Measurements from ENCODE around the gene NEFH. TPM values are rescaled to one million over a fixed set of nuclear protein-coding genes. Genes with fewer than 3 reads are reported as not detected.

The NEFH gene
- total and polyA plus RNA-seq, 12 donors: 6.8 to 81.1 (median 20.6) TPM

- no peak for DNase-seq
- H3K9me3 ChIP-seq (replicated peaks in 1 of 3): no peaks in the 10 kb centered on the region
- no peaks in the 10 kb centered on the region for H3K27me3 ChIP-seq
- no peak for TF ChIP-seq POLR2A (IDR thresholded peaks at IDR 0.05)
- TF ChIP-seq, protein P1, sequence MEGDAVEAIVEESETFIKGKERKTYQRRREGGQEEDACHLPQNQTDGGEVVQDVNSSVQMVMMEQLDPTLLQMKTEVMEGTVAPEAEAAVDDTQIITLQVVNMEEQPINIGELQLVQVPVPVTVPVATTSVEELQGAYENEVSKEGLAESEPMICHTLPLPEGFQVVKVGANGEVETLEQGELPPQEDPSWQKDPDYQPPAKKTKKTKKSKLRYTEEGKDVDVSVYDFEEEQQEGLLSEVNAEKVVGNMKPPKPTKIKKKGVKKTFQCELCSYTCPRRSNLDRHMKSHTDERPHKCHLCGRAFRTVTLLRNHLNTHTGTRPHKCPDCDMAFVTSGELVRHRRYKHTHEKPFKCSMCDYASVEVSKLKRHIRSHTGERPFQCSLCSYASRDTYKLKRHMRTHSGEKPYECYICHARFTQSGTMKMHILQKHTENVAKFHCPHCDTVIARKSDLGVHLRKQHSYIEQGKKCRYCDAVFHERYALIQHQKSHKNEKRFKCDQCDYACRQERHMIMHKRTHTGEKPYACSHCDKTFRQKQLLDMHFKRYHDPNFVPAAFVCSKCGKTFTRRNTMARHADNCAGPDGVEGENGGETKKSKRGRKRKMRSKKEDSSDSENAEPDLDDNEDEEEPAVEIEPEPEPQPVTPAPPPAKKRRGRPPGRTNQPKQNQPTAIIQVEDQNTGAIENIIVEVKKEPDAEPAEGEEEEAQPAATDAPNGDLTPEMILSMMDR (IDR thresholded peaks at IDR 0.05): no peak
- intact Hi-C loops (cut with DNase I): no loop called here
- 89 to 92% (median 91%) methylated on average over 4 to 7 of the region's 7 CpGs for WGBS, 4 donors
- H3K4me1 ChIP-seq (replicated peaks in 1 of 2): no peaks in the 10 kb centered on the region
- H3K4me3 ChIP-seq: no peak overlapping the region
- H3K36me3 ChIP-seq (replicated peaks in 1 of 2): no peaks in the 10 kb centered on the region
- no peak overlapping the region for H3K27ac ChIP-seq
Measured at GRCh38 chr22:29463629-29464028, 16.4 kb upstream of the NEFH start.

- Histone ChIP-seq H3K4me1 (replicated peaks in 1 of 2) (no peaks in the 10 kb centered on the region), H3K36me3 (replicated peaks in 1 of 2) (no peaks in the 10 kb centered on the region), H3K4me3 (no peak overlapping the region), H3K27ac (no peak overlapping the region), H3K27me3 (no peaks in the 10 kb centered on the region), H3K9me3 (replicated peaks in 1 of 3) (no peaks in the 10 kb centered on the region)
- no peak for TF ChIP-seq POLR2A (IDR thresholded peaks at IDR 0.05)
- TF ChIP-seq, protein P1 (IDR thresholded peaks at IDR 0.05): no peak
- intact Hi-C loops (cut with DNase I): no loop called here
- DNase-seq: no peak
- WGBS, 4 donors: 86 to 88% (median 86%) methylated on average over 4 to 7 of the region's 7 CpGs
Measured at GRCh38 chr22:29464581-29464980, 15.4 kb upstream of the NEFH start.

GRCh38 chr22:29469755-29470154 is 10.3 kb upstream of the NEFH start:
- H3K4me1 ChIP-seq (replicated peaks in 1 of 2): no peaks in the 10 kb centered on the region
- no peak overlapping the region for H3K4me3 ChIP-seq
- 75 to 88% (median 80%) methylated on average over 6 to 9 of the region's 9 CpGs for WGBS, 4 donors
- H3K9me3 ChIP-seq (replicated peaks in 1 of 3): no peaks in the 10 kb centered on the region
- peaks cover 0 to 14% of the 10 kb centered on the region in 2 donors for H3K36me3 ChIP-seq (replicated peaks in 1 of 2)
- no peaks in the 10 kb centered on the region for H3K27me3 ChIP-seq
- TF ChIP-seq, protein P1 (IDR thresholded peaks at IDR 0.05): no peak
- no peak for TF ChIP-seq POLR2A (IDR thresholded peaks at IDR 0.05)
- no peak for DNase-seq
- no peak overlapping the region for H3K27ac ChIP-seq
- intact Hi-C loops (cut with DNase I): no loop called here

GRCh38 chr22:29470159-29470855 is 9.7 kb upstream of the NEFH start:
- Histone ChIP-seq H3K4me1 (replicated peaks in 1 of 2) (no peaks in the 10 kb centered on the region), H3K9me3 (replicated peaks in 1 of 3) (no peaks in the 10 kb centered on the region), H3K36me3 (replicated peaks in 1 of 2) (peaks cover 0 to 14% of the 10 kb centered on the region in 2 donors), H3K27ac (no peak overlapping the region), H3K27me3 (no peaks in the 10 kb centered on the region), H3K4me3 (peak overlapping the region in 1 of 4 donors; percentile 6)
- intact Hi-C loops (cut with DNase I): no loop called here
- peak in 5 of 7 donors; percentile 32 to 65 (median 35) for DNase-seq
- WGBS, 4 donors: 48 to 72% (median 60%) methylated on average over 17 to 54 of the region's 54 CpGs
- no peak for TF ChIP-seq POLR2A (IDR thresholded peaks at IDR 0.05)
- TF ChIP-seq, protein P1 (IDR thresholded peaks at IDR 0.05): peak; percentile 35 to 70 (median 52)
